Neutrophil (primary cell): Measurements from ENCODE around the gene TPMT.

Source experiments
- H3K27ac ChIP-seq: fragments of 200-600 bp; sonication (generic); 2 replicates; pipeline ENCODE4 v1.5.1; 2016; ENCODE audit warnings: mild to moderate bottlenecking, moderate library complexity
- H3K27me3 ChIP-seq: fragments of 200-600 bp; sonication (generic); 2 replicates; pipeline ENCODE4 v1.6.0; 2016; ENCODE audit warnings: mild to moderate bottlenecking
- H3K36me3 ChIP-seq: fragments of 200-600 bp; sonication (generic); 2 replicates; pipeline ENCODE4 v1.5.1; 2017
- H3K4me1 ChIP-seq, 2 experiments: fragments of 200-600 bp in 1 of 2; sonication (generic) in 1 of 2; 1 replicate in 1 of 2; 2 replicates in 1 of 2; pipeline versions ENCODE4 v1.5.1 to v1.6.1; 2013 to 2016; ENCODE audit warnings: low read depth in 1 of 2, low read length in 1 of 2, mild to moderate bottlenecking in 1 of 2, moderate library complexity in 1 of 2; ENCODE audit not compliant: control insufficient read depth in 1 of 2, insufficient read depth in 1 of 2
- H3K4me3 ChIP-seq, 2 experiments: fragments of 200-600 bp in 1 of 2; sonication (generic) in 1 of 2; 1 replicate in 1 of 2; 2 replicates in 1 of 2; pipeline ENCODE4 v1.5.1; 2013 to 2016; ENCODE audit warnings: low read depth in 1 of 2, low read length in 1 of 2, mild to moderate bottlenecking in 1 of 2, moderate library complexity in 1 of 2
- H3K9me3 ChIP-seq: fragments of 200-600 bp; sonication (generic); 2 replicates; pipeline ENCODE4 v1.5.1; 2016
- TF ChIP-seq, protein P1 (sequence below): fragments of 200-600 bp; sonication (generic); IDR thresholded peaks from 2 replicates; pipeline ENCODE4 v1.5.1; 2016; ENCODE audit warnings: antibody characterized with exemption

The TPMT gene

DNA sequence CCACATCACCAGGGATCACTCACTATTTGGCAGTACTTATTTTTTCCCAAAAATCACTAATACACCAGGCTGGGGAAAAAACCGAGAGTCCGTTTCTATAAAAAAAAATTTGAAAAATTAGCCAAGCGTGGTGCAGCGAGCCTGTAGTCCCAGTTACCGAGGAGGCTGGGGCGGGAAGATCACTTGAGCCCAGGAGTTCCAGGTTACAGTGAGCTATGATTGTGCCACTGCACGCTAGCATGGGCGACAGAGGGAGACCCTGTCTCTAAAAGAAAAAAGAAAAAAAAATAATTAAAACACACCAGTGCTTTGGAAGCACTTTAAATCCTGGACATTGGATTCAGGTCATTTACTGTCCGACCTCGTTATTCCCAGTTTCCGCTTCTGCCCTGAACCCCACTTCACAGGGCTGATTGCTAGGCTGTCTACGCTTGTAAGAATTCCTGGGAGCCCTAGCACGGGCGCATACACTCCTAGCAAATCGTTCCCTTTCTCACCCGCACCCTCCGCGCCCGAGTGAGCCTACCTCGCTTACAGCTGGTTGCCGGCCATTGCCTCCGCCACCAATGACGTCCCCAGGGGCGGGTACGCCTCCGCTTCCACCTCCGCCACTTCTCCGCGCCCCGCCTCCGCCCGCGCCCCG is at the start of gene TPMT:
TPMT (minus strand) TSS at position 571 of the 643 bp plus-strand sequence. CDS start 5,950 bp downstream, outside the sequence.
- H3K4me1 ChIP-seq = peaks cover 57 to 63% of the 10 kb centered on the region in 2 experiments
- TF ChIP-seq, protein P1, sequence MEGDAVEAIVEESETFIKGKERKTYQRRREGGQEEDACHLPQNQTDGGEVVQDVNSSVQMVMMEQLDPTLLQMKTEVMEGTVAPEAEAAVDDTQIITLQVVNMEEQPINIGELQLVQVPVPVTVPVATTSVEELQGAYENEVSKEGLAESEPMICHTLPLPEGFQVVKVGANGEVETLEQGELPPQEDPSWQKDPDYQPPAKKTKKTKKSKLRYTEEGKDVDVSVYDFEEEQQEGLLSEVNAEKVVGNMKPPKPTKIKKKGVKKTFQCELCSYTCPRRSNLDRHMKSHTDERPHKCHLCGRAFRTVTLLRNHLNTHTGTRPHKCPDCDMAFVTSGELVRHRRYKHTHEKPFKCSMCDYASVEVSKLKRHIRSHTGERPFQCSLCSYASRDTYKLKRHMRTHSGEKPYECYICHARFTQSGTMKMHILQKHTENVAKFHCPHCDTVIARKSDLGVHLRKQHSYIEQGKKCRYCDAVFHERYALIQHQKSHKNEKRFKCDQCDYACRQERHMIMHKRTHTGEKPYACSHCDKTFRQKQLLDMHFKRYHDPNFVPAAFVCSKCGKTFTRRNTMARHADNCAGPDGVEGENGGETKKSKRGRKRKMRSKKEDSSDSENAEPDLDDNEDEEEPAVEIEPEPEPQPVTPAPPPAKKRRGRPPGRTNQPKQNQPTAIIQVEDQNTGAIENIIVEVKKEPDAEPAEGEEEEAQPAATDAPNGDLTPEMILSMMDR = no peak

DNA sequence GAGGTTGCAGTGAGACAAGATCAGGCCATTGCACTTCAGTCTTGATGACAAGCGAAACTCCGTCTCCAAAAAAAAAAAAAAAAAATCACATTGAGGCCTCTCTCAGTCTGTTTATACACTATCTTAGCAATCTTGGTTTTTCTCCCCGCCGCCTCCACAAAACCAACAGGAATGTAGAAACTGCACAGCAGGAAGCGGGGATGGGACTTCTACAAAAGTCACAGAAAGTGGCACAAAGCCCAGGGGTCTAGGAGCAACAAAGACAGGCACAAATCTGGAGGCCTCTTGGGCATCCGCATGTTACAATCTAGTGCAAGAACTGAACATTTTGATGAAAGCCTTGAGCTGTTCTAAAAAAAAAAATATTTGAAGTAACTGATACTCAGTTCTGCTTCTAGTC is 48.9 kb upstream of the TPMT start:
- no peaks in the 10 kb centered on the region for H3K4me1 ChIP-seq
- TF ChIP-seq, protein P1 = no peak
- H3K27me3 ChIP-seq = no peaks in the 10 kb centered on the region
- H3K4me3 ChIP-seq = no peak overlapping the region
- no peaks in the 10 kb centered on the region for H3K9me3 ChIP-seq
- no peak overlapping the region for H3K27ac ChIP-seq
- H3K36me3 ChIP-seq = peaks cover 98% of the 10 kb centered on the region

More for the DNA sequence above, at the start of gene TPMT:
- no peaks in the 10 kb centered on the region for H3K9me3 ChIP-seq
- H3K27ac ChIP-seq = peak within 1 kb of the TSS; percentile 99
- H3K36me3 ChIP-seq = peaks cover 6% of the 10 kb centered on the region
- peak within 1 kb of the TSS; percentile 88 to 98 for H3K4me3 ChIP-seq
- no peaks in the 10 kb centered on the region for H3K27me3 ChIP-seq

DNA sequence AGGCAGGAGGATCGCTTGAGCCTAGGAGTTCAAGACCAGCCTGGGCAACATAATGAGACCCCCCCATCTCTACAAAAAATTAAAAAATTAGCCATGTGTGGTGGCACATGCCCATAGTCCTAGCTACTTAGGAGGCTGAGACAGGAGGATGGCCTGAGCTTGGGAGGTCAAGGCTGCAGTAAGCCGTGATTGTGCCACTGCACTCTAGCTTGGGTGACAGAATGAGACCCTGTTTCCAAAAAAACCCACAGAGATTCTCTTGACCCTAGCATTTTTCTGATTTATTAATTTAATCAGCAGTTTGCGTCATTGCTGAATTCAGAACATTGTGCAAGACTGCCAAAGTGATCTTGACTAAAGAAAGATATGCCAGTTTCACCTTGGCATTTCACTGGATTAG is 37.1 kb upstream of the TPMT start:
- Histone ChIP-seq H3K4me1 (no peaks in the 10 kb centered on the region), H3K9me3 (no peaks in the 10 kb centered on the region), H3K36me3 (peaks cover 90% of the 10 kb centered on the region), H3K4me3 (no peak overlapping the region), H3K27ac (no peak overlapping the region), H3K27me3 (no peaks in the 10 kb centered on the region)
- TF ChIP-seq, protein P1 = no peak

DNA sequence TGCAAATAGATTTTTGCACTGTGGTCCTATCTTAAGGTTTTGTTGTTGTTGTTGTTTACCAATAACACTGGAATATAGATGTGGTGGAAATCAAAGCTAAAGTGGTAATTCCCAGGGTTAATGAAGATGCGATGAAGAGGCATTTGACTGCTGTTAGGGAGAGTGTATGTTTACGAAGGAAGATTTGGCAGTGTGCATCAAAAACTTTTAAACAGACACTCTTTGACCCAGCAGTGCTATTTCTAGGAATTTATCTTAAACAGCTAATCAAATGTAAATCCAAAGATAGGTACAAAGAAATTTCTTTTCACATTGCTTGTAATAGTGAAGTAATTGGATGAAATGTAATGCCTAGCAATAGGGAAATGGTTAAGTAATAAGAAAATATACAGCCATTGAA is 34.3 kb upstream of the TPMT start:
- H3K9me3 ChIP-seq = no peaks in the 10 kb centered on the region
- peaks cover 10 to 12% of the 10 kb centered on the region in 2 experiments for H3K4me1 ChIP-seq
- TF ChIP-seq, protein P1 = no peak
- no peak overlapping the region for H3K4me3 ChIP-seq
- no peaks in the 10 kb centered on the region for H3K27me3 ChIP-seq
- no peak overlapping the region for H3K27ac ChIP-seq
- peaks cover 78% of the 10 kb centered on the region for H3K36me3 ChIP-seq

DNA sequence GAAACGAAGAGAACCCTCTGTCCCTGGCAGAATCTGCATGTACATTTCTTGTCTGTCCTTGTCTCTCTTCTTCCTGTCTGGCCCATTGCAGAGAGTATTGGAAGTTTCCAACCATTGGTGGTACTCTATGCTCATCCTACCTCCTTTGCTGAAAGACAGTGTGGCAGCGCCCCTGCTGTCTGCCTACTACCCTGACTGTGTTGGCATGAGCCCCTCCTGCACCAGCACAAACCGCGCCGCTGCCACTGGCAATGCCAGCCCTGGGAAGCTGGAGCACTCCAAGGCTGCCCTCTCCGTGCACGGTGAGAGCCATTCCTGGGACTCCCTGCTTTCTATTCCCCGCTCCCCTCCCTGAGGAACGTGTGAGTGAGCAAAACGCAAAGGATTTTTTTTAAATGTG is 32.8 kb upstream of the TPMT start:
- no peak overlapping the region for H3K4me3 ChIP-seq
- peaks cover 75% of the 10 kb centered on the region for H3K36me3 ChIP-seq
- no peaks in the 10 kb centered on the region for H3K9me3 ChIP-seq
- H3K27me3 ChIP-seq = no peaks in the 10 kb centered on the region
- no peak overlapping the region for H3K27ac ChIP-seq
- TF ChIP-seq, protein P1 = no peak
- H3K4me1 ChIP-seq = peaks cover 10 to 12% of the 10 kb centered on the region in 2 experiments
